Tibial artery (tissue), 4 donors: Measurements from ENCODE around the gene OGFRL1.

Source experiments
- DNase-seq, 2 donors: peaks; one replicate each; pipeline ENCODE4 v3.0.0-alpha.2; 2019
- H3K27ac ChIP-seq, 2 donors: fragments of 200-600 bp; sonication (generic) in 1 of 2; 1 replicate in 1 of 2; 2 replicates in 1 of 2; pipeline ENCODE4 v1.5.1; 2018 to 2019; ENCODE audit warnings: mild to moderate bottlenecking in 1 of 2
- H3K27me3 ChIP-seq, 2 donors: fragments of 200-600 bp; sonication (generic) in 1 of 2; one replicate each; pipeline versions ENCODE4 v1.5.1 to v1.6.0; 2016 to 2019
- H3K36me3 ChIP-seq, 3 donors: fragments of 200-600 bp; sonication (generic) in 2 of 3; one replicate each; pipeline ENCODE4 v1.5.1; 2016 to 2019; ENCODE audit warnings: mild to moderate bottlenecking in 2 of 3
- H3K4me1 ChIP-seq, 4 donors: fragments of 200-600 bp; sonication (generic) in 2 of 4; 1 replicate in 3 of 4; 2 replicates in 1 of 4; pipeline ENCODE4 v1.5.1; 2016 to 2019
- H3K4me3 ChIP-seq, 2 donors: fragments of 200-600 bp; sonication (generic) in 1 of 2; 1 replicate in 1 of 2; 2 replicates in 1 of 2; pipeline ENCODE4 v1.5.1; 2018 to 2019; ENCODE audit warnings: mild to moderate bottlenecking in 2 of 2
- H3K9me3 ChIP-seq, 3 donors: fragments of 200-600 bp; sonication (generic) in 1 of 3; one replicate each; pipeline ENCODE4 v1.5.1; 2016 to 2019
- intact Hi-C: fragments of 100-400 bp; cut with DNase I; formaldehyde crosslinking; loops from one replicate; pipeline ENCODE4 v1.15.0; 2023; ENCODE audit warnings: low total_unique reads
- TF ChIP-seq, protein P1 (sequence below), 2 experiments: fragments of 200-600 bp in 1 of 2; fragments of 450-650 bp in 1 of 2; IDR thresholded peaks; one replicate each; pipeline ENCODE4 v1.5.1; 2017 to 2019; ENCODE audit warnings: antibody characterized with exemption in 2 of 2, mild to moderate bottlenecking in 1 of 2, moderate library complexity in 1 of 2

OGFRL1 gene

DNA sequence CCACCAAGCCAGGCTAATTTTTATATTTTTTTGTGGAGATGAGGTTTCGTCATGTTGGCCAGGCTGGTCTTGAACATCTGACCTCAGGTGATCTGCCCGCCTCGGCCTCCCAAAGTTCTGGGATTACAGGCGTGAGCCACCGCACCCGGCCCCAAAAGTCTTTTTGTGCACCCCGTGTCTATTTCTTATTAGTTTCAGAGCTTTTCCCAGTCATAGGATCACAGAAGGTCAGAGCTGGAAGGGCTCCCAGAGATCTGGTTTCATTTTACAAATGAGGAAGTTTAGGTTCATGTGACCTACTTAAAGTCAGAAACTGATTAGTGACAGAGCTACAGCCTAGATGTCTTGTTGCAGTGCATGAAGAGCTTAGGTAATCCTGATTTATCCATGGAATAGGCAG is 1.6 kb upstream of the OGFRL1 start:
- TF ChIP-seq, protein P1, sequence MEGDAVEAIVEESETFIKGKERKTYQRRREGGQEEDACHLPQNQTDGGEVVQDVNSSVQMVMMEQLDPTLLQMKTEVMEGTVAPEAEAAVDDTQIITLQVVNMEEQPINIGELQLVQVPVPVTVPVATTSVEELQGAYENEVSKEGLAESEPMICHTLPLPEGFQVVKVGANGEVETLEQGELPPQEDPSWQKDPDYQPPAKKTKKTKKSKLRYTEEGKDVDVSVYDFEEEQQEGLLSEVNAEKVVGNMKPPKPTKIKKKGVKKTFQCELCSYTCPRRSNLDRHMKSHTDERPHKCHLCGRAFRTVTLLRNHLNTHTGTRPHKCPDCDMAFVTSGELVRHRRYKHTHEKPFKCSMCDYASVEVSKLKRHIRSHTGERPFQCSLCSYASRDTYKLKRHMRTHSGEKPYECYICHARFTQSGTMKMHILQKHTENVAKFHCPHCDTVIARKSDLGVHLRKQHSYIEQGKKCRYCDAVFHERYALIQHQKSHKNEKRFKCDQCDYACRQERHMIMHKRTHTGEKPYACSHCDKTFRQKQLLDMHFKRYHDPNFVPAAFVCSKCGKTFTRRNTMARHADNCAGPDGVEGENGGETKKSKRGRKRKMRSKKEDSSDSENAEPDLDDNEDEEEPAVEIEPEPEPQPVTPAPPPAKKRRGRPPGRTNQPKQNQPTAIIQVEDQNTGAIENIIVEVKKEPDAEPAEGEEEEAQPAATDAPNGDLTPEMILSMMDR (IDR thresholded peaks at IDR 0.05): no peak
- intact Hi-C loops: no loop called here
- no peaks in the 10 kb centered on the region for H3K36me3 ChIP-seq
- no peaks in the 10 kb centered on the region for H3K27me3 ChIP-seq
- peak overlapping the region in 1 of 2 donors; percentile 84 for H3K27ac ChIP-seq
- DNase-seq: peak in 1 of 2 donors; percentile 55
- no peaks in the 10 kb centered on the region for H3K9me3 ChIP-seq
- no peak overlapping the region for H3K4me3 ChIP-seq
- peaks cover 0 to 33% (median 10%) of the 10 kb centered on the region in 4 donors for H3K4me1 ChIP-seq

DNA sequence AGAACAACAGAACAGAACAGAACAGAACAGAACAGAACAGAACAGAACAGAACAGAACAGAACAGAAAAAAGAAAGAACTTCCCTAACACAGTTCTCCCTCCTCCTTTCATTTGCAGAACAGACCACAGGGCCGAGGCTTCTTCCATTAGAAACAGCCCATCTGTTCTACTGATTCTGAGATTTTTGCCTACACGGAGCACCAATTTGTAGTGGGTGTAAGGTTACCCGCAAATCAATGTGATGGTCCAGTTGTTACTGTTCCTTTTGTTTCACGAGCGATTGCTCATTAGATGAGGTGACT is 734 bp upstream of the OGFRL1 start:
- Histone ChIP-seq H3K9me3 (no peaks in the 10 kb centered on the region), H3K4me3 (peak overlapping the region; percentile 69 to 90), H3K4me1 (peaks cover 0 to 33% (median 10%) of the 10 kb centered on the region in 4 donors), H3K27ac (peak overlapping the region; percentile 84 to 93), H3K36me3 (no peaks in the 10 kb centered on the region), H3K27me3 (no peaks in the 10 kb centered on the region)
- TF ChIP-seq, protein P1 (IDR thresholded peaks at IDR 0.05): no peak
- DNase-seq: no peak
- intact Hi-C loops: no loop called here

DNA sequence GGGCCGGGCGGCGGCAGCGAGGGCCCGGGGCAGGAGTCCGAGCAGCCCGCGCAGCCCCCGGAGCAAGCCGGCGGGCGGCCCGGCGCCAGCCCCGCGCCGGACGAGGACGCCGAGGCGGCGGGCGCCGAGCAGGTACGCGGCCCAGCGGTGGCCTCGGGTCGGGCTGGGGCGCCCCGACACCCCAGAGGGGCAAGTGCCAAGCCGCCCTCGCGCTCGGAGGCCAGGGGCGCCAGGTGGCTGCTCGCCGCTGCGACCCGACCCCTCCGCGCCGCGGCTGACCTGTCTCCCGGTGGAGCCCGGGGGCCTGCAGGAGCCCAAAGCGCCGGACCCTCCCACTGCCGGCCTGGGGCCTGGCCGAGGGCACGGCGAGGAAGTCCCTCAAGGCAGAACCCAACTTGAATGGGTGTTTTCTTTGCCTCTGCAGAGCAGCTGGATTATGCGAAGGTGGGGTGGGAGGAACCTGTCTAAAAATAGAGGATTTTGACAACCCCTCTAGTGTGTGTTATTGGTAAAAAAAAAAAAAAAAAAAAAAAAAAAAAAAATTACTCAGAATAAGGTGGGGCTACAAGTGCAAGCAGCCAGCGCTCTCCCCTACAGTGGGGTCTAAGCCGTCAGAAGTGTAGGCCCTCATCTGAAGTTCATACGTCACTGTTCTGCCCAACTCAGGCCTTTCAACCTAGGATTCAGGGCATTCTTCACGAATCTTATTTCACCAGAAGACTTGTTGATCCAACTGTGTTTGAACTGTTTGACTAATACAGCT is 609 bp downstream of the OGFRL1 start:
- peak overlapping the region; percentile 84 to 93 for H3K27ac ChIP-seq
- H3K27me3 ChIP-seq: no peaks in the 10 kb centered on the region
- TF ChIP-seq, protein P1 (IDR thresholded peaks at IDR 0.05): no peak
- DNase-seq: peak in 1 of 2 donors; percentile 26
- no peaks in the 10 kb centered on the region for H3K9me3 ChIP-seq
- intact Hi-C loops: no loop called here
- H3K4me3 ChIP-seq: peak overlapping the region; percentile 69 to 90
- peaks cover 0 to 39% (median 14%) of the 10 kb centered on the region in 4 donors for H3K4me1 ChIP-seq
- H3K36me3 ChIP-seq: no peaks in the 10 kb centered on the region

DNA sequence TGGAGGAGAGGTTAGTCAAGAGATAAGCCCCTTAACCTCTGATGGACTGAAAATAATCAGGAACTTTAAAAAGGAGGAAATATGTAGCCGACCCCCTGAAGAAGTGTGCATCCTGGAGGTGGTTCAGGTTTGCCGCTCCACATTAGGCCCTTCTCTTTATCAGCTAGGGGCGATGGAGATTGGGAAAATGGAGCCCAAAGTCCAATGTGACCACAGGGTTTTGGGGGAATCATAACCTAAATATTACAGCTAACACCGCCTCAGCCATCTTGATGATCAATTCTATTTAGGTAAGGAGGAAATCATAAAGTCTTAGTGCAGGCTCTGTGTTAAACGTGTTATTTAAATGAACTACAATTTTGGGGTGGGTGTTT is 1.2 kb downstream of the OGFRL1 start:
- TF ChIP-seq, protein P1 (IDR thresholded peaks at IDR 0.05): no peak
- Histone ChIP-seq H3K9me3 (no peaks in the 10 kb centered on the region), H3K4me3 (peak overlapping the region; percentile 69 to 90), H3K4me1 (peaks cover 0 to 44% (median 17%) of the 10 kb centered on the region in 4 donors), H3K36me3 (no peaks in the 10 kb centered on the region), H3K27me3 (no peaks in the 10 kb centered on the region), H3K27ac (peak overlapping the region; percentile 84 to 93)
- intact Hi-C loops: no loop called here
- no peak for DNase-seq

DNA sequence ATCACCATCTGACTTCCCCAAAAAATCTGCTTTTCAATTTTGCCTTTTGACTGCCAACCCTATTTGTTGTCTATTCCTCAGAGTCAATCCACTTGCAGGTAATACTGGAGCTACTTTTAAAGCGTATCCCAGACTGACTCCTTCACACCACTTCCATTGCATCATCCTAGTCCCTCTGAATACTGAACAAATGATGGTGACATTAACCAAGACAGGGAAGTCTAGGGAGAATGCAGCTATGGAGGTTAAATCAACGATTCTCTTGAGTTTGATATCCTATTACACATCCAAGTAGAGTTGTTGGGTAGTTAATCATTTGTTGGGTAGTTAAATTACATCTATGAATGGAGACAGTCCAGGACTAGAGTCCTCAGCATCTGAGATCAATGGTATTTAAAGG is 2.0 kb downstream of the OGFRL1 start:
- Histone ChIP-seq H3K9me3 (no peaks in the 10 kb centered on the region), H3K4me3 (peak overlapping the region; percentile 69 to 90), H3K27ac (no peak overlapping the region), H3K4me1 (peaks cover 0 to 50% (median 17%) of the 10 kb centered on the region in 4 donors), H3K36me3 (peaks cover 0 to 4% (median 0%) of the 10 kb centered on the region in 3 donors), H3K27me3 (no peaks in the 10 kb centered on the region)
- no peak for DNase-seq
- intact Hi-C loops: no loop called here
- TF ChIP-seq, protein P1 (IDR thresholded peaks at IDR 0.05): no peak
